Smooth muscle cell (in vitro differentiated cells): ENCODE results near the gene ADAM33. TPM values are rescaled to one million over a fixed set of nuclear protein-coding genes. Genes with fewer than 3 reads are reported as not detected.

ENCODE experiments used
- DNase-seq: peaks from one replicate; lab custom pipeline; 2025; ENCODE audit not compliant: unreplicated experiment; lab: John Stamatoyannopoulos, UW
- H2AFZ ChIP-seq: fragments of 200-600 bp; sonication (generic); 2 replicates; pipeline ENCODE4 v1.6.0; 2016; ENCODE audit warnings: antibody characterized with exemption, low read depth, mild to moderate bottlenecking
- H3F3A ChIP-seq: fragments of 200-600 bp; sonication (generic); 2 replicates; pipeline ENCODE4 v1.6.0; 2017; ENCODE audit warnings: antibody characterized with exemption, low read depth
- H3K27ac ChIP-seq: fragments of 200-600 bp; sonication (generic); 2 replicates; pipeline ENCODE4 v1.5.1; 2016; ENCODE audit warnings: low read depth, mild to moderate bottlenecking
- H3K27me3 ChIP-seq: fragments of 200-600 bp; sonication (generic); 2 replicates; pipeline ENCODE4 v1.6.1; 2016; ENCODE audit warnings: low read depth, mild to moderate bottlenecking
- H3K36me3 ChIP-seq: fragments of 200-600 bp; sonication (generic); 2 replicates; pipeline ENCODE4 v1.5.1; 2016; ENCODE audit warnings: low read depth
- H3K4me1 ChIP-seq: fragments of 200-600 bp; sonication (generic); 2 replicates; pipeline ENCODE4 v1.5.1; 2016; ENCODE audit warnings: low read depth
- H3K4me2 ChIP-seq: fragments of 200-600 bp; sonication (generic); 2 replicates; pipeline ENCODE4 v1.6.0; 2016; ENCODE audit warnings: mild to moderate bottlenecking
- H3K4me3 ChIP-seq: fragments of 200-600 bp; sonication (generic); 2 replicates; pipeline ENCODE4 v1.5.1; 2016; ENCODE audit warnings: mild to moderate bottlenecking
- H3K79me2 ChIP-seq: fragments of 200-600 bp; sonication (generic); 2 replicates; pipeline ENCODE4 v1.6.0; 2016; ENCODE audit warnings: low read depth, mild to moderate bottlenecking
- H3K9ac ChIP-seq: fragments of 200-600 bp; sonication (generic); 2 replicates; pipeline ENCODE4 v1.6.0; 2016; ENCODE audit warnings: low read depth
- H3K9me3 ChIP-seq: fragments of 200-600 bp; sonication (generic); replicated peaks from 2 replicates; pipeline ENCODE4 v1.5.1; 2016; ENCODE audit warnings: low read depth
- H4K20me1 ChIP-seq: fragments of 200-600 bp; sonication (generic); 2 replicates; pipeline ENCODE4 v1.6.0; 2016; ENCODE audit warnings: low read depth
- WGBS: methylation state at CpG from one replicate; pipeline ENCODE4 v1.1.7; 2016; ENCODE audit warnings: low lambda C conversion rate; 5-methylcytosine and 5-hydroxymethylcytosine counted together
- polyA plus RNA-seq: library from polyadenylated mRNA; unstranded; fragments of >200 nt; fragmentation: Nextera tagmentation; extraction: Ambion mirVana; gene quantifications from 2 replicates; pipeline ENCODE4 v1.2.1, GENCODE V29; 2016
- total RNA-seq: library from RNA; depleted of rRNA; stranded (reverse); fragments of >200 nt; gene quantifications from 2 replicates; pipeline ENCODE4 v1.2.3, GENCODE V29; 2014
- TF ChIP-seq, protein P1 (sequence below): fragments of 200-600 bp; sonication (generic); IDR thresholded peaks from 2 replicates; pipeline ENCODE4 v1.5.1; 2017; ENCODE audit warnings: borderline replicate concordance, mild to moderate bottlenecking, antibody characterized with exemption; ENCODE audit not compliant: insufficient read depth, poor library complexity, severe bottlenecking

ADAM33 gene
- total and polyA plus RNA-seq, 2 experiments from 2014 or later: 5.1 to 7.4 TPM

DNA sequence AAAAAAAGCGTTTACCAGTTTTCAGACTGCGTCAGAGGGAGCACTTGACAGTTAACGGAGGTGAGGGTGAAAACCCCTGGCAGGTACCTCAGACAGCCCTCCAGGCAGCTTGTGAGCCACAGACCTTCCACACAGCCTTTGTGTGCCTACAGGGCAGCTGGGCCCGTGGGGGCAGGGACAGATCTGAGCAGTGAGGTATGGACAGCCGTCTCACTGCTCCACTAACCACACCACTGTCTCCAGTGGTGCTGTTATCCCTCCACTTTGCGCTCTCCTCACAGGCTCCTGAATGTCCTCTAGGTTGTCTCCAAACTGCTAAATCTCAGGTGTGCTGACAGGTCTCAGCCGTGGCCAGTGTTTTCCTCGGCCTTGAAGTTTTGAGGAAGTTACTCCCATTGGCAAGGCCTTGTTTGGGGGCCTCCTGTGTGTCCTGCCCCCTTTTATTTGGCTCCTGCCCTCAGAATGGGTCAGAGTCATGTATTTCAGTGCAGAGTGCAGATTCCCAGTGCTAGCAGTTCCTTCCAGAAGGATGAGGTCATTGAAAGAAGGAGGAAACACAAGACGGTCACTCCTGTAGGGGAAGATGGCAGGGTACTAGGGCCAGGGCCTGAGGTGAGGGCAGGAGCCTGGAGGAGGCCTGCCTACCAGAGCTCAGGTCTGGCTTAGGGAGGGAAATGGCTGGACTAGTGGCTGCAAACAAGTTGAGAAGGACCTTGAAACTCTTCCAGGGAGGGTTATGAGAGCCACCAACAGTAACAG is 30.4 kb downstream of the ADAM33 start:
- Histone ChIP-seq H3K9me3 (no peaks in the 10 kb centered on the region), H3K79me2 (no peaks in the 10 kb centered on the region), H3K4me1 (no peaks in the 10 kb centered on the region), H3K4me2 (no peak overlapping the region), H3K9ac (no peak overlapping the region), H3K4me3 (no peak overlapping the region), H3K27ac (no peak overlapping the region), H3K36me3 (no peaks in the 10 kb centered on the region), H4K20me1 (no peaks in the 10 kb centered on the region), H3F3A (no peaks in the 10 kb centered on the region), H2AFZ (no peak overlapping the region), H3K27me3 (no peaks in the 10 kb centered on the region)
- TF ChIP-seq, protein P1, sequence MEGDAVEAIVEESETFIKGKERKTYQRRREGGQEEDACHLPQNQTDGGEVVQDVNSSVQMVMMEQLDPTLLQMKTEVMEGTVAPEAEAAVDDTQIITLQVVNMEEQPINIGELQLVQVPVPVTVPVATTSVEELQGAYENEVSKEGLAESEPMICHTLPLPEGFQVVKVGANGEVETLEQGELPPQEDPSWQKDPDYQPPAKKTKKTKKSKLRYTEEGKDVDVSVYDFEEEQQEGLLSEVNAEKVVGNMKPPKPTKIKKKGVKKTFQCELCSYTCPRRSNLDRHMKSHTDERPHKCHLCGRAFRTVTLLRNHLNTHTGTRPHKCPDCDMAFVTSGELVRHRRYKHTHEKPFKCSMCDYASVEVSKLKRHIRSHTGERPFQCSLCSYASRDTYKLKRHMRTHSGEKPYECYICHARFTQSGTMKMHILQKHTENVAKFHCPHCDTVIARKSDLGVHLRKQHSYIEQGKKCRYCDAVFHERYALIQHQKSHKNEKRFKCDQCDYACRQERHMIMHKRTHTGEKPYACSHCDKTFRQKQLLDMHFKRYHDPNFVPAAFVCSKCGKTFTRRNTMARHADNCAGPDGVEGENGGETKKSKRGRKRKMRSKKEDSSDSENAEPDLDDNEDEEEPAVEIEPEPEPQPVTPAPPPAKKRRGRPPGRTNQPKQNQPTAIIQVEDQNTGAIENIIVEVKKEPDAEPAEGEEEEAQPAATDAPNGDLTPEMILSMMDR: no peak
- DNase-seq: no peak
- 90% methylated on average over 9 of the region's 9 CpGs for WGBS

DNA sequence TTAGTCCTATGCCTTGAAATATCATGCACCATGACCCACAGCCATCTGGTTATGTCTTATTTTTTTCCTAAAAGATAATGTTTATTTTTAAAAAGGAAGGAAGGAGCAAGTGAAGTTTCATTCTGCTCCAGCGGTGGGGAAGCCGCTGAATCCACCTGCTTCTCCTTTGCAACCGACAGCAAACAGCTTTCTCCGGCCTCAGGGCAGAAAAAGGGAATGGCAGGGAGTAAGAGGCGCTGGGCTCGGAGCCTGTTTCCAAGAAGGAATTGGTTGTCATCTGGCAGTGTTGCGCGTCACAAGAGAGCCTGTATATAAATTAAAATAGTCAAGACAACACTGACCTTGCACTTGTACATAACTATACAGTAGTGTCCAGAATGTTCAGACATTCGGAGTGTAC is 32.9 kb downstream of the ADAM33 start:
- H2AFZ ChIP-seq: no peak overlapping the region
- no peak for DNase-seq
- 93% methylated on average over 9 of the region's 9 CpGs for WGBS
- no peak overlapping the region for H3K27ac ChIP-seq
- H3K4me1 ChIP-seq: no peaks in the 10 kb centered on the region
- H3K36me3 ChIP-seq: no peaks in the 10 kb centered on the region
- TF ChIP-seq, protein P1: no peak
- H4K20me1 ChIP-seq: no peaks in the 10 kb centered on the region
- no peaks in the 10 kb centered on the region for H3K79me2 ChIP-seq
- H3K4me2 ChIP-seq: no peak overlapping the region
- no peaks in the 10 kb centered on the region for H3K27me3 ChIP-seq
- no peak overlapping the region for H3K4me3 ChIP-seq
- H3K9ac ChIP-seq: no peak overlapping the region
- H3K9me3 ChIP-seq: no peaks in the 10 kb centered on the region
- H3F3A ChIP-seq: no peaks in the 10 kb centered on the region

DNA sequence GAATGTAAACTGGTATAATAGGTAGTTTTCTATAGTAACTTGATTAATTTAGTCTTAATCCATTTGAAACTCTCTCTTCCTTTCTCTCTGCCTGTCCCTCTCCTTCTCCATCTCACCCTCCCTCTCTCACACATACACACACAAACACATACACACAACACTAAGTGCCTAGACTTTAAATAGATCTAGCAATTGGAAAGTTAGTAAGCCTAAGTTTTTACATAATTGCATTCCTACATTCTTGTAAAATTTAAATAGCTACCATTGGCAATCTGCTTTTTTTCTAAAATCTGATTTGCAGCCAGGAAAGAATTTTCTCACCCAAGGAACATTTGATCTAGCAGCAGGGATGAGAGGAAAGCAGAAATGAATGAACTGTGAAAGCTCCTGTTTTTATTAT is 34.3 kb downstream of the ADAM33 start:
- Histone ChIP-seq H2AFZ (no peak overlapping the region), H3K4me1 (no peaks in the 10 kb centered on the region), H3K9ac (no peak overlapping the region), H3F3A (no peaks in the 10 kb centered on the region), H3K4me2 (no peak overlapping the region), H3K36me3 (no peaks in the 10 kb centered on the region), H3K9me3 (no peaks in the 10 kb centered on the region), H3K27me3 (no peaks in the 10 kb centered on the region), H3K79me2 (no peaks in the 10 kb centered on the region), H3K4me3 (no peak overlapping the region), H3K27ac (no peak overlapping the region), H4K20me1 (no peaks in the 10 kb centered on the region)
- TF ChIP-seq, protein P1: no peak
- no peak for DNase-seq

DNA sequence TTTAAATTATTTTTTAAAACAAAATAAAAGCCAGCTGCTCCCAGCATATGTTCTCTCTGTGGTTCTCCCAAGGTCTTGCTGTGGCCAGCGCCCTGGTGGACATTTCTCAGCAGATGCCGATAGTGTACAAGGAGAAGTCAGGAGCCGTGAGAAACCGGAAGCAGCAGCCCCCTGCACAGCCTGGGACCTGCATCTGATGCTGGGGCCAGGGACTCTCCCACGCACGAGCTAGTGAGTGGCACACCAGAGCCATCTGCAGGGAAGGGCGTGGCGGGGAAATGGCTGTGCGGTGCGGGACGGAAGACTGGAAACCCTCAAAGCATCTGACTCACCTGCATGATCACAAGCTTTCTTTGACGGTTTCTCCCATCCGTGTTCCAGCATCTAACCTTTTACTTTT is 35.2 kb downstream of the ADAM33 start:
- DNase-seq: no peak
- Histone ChIP-seq H3K27me3 (no peaks in the 10 kb centered on the region), H3K4me3 (no peak overlapping the region), H2AFZ (no peak overlapping the region), H3K27ac (no peak overlapping the region), H3K4me2 (no peak overlapping the region), H3K36me3 (no peaks in the 10 kb centered on the region), H3K9me3 (no peaks in the 10 kb centered on the region), H3K79me2 (no peaks in the 10 kb centered on the region), H4K20me1 (no peaks in the 10 kb centered on the region), H3K9ac (no peak overlapping the region), H3F3A (no peaks in the 10 kb centered on the region), H3K4me1 (no peaks in the 10 kb centered on the region)
- WGBS: 88% methylated on average over 13 of the region's 13 CpGs
- TF ChIP-seq, protein P1: no peak
